Right ventricle myocardium inferior (tissue), 1 donor: Measurements from ENCODE around the gene NLGN1. TPM values are rescaled to one million over a fixed set of nuclear protein-coding genes. Genes with fewer than 3 reads are reported as not detected.

Experiments
- ATAC-seq: fragments of 200-7000 bp; cut with Tn5 transposase; one replicate; pipeline ENCODE4 v1.9.1; 2020; ENCODE audit warnings: mild to moderate bottlenecking, moderate library complexity
- DNase-seq: peaks from one replicate; pipeline ENCODE4 v3.0.0; 2021; ENCODE audit errors: missing footprints
- intact Hi-C: fragments of 100-400 bp; cut with DNase I; formaldehyde crosslinking; loops from one replicate; pipeline ENCODE4 v1.11.0; 2022
- total RNA-seq: library from RNA; stranded (reverse); fragmentation: NEBNext Ultra II Directional; extraction: Animal tissue kit (Norgen Biotek cat#: 25700); gene quantifications from one replicate; pipeline ENCODE4 v1.2.1, GENCODE V29; 2021
- donor health status: DM: no; HTN: yes; CAD: no; lungs with severe emphysema.

The NLGN1 gene
- total RNA-seq, 1 donor from 2014 or later, result 8.0 TPM

GRCh38 chr3:174333640-174334039 lies 936.1 kb downstream of the NLGN1 start:
- DNase-seq, result no peak
- intact Hi-C loops, result no loop called here
- ATAC-seq, result no peak

DNA sequence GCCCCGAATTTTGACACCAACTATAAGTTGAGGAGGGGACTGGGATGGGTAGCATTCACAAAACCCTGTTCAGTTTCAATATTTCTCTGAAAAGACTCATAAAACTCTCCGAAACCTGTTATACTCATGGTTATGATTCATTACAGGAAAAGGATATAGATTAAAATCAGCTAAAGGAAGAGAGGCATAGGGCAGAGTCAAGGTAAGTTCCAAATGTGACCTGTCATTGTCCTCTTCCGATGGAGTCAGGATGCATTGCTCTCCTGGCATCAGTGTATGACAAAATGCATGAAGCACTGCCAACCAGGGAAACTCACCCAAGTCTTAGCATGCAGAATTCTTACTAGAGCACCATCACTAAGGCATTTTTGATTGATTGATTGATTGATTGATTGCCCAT lies 936.6 kb downstream of the NLGN1 start:
- no peak for ATAC-seq
- DNase-seq, result no peak
- intact Hi-C loops, result no loop called here

DNA sequence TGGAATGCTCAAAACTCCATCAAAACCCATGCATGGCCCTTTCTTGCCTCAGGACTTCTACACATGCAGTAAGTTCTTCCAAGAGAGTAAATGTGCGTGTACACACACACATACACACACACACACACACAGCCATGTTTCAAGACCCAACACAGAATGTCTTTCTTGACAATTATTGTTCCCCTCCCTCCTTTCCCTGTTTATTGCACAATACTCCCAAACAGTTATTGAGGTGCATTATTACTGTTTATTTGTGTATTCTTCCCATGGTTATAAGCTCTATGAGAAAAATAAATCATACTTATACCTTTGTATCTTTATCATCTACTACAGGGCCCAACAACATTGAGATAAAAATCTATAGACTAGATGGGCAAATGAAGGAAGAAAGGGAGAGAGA lies 937.8 kb downstream of the NLGN1 start:
- intact Hi-C loops, result no loop called here
- no peak for ATAC-seq
- DNase-seq, result no peak

- intact Hi-C loops, result no loop called here
- no peak for ATAC-seq
- DNase-seq, result no peak
Measured at GRCh38 chr3:174335910-174336309, 938.4 kb downstream of the NLGN1 start.
